HG03060 (cell line): Measurements from ENCODE around the gene ZNF441.
A peak's percentile ranks its signal among the peaks of the same experiment; 100 is the strongest.
"Not testable (repeated sequence)": the region's sequence is repeated elsewhere in the genome, so short reads cannot be mapped to it uniquely, and the experiment has no call there.

Experiments used
- ATAC-seq: cut with Tn5 transposase; IDR thresholded peaks from one replicate; pipeline ENCODE4 v1.9.1; 2021; ENCODE audit warnings: low read depth, moderate number of reproducible peaks; ENCODE audit not compliant: unreplicated experiment

ZNF441 gene

GRCh38 chr19:11766597-11767591, at the start of gene ZNF441:
Gene ZNF441 (plus strand): TSS chr19:11767000. CDS start chr19:11767194, 194 bp downstream.
- ATAC-seq, result peak; percentile 73

DNA sequence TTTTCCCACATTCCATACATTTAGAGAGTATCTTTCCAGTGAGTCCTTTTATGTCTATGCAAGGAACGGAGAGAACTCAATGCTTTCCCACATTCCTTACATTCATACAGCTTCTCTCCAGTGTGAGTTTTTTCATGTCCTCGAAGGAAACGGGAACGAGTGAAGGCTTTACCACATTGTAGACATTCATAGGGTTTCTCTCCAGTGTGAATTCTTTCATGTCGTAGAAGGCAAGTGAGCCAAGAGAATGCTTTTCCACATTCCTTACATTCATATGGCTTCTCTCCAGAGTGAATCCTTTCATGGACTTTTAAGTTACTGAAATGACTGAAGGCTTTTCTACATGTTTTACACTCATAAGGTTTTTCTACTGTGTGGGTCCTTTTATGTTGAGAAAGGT, 45.1 kb upstream of the ZNF441 start:
- ATAC-seq, result no peak

- no peak for ATAC-seq
These were observed 44.4 kb upstream of the ZNF441 start for GRCh38 chr19:11722414-11722813.

DNA sequence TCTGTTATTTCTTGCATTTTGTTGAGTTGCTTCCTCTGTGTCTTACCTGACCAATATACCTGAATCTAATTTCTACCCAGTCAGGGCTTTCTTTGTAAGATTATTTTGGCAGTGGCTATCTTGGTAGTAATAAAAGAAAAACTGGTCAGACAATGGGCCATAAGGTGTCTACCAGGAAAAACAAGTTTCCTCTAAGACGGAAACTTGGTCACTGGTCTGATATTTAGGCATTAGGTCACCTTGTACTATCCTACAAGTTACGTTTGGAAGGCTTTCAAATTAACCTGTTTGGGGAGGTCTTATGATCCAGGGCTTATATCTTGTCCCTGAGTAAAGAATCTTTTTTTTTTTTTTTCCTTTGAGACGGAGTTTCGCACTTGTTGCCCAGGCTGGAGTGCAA, 37.2 kb upstream of the ZNF441 start:
- ATAC-seq, result no peak

DNA sequence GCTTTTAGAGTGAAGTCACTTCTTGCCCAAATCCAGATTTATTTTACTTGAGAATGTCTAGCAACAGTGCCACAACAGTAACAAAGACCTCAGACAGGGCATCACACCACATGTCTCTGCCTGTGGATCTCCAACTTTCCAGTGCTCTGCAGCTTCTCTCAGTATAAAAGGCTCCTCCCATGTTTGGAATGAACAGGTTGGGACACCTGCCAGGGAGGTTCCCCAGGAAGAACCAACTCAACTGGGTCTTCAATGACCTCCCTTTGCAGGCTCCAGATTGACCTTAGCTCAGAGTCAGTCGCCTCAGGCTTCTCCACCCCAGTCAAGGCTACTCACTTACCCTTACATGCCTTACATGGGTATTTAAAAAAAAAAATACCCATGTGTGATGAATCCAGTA, 31.4 kb upstream of the ZNF441 start:
- no peak for ATAC-seq

GRCh38 chr19:11736696-11737095, 30.1 kb upstream of the ZNF441 start:
- ATAC-seq, result no peak

DNA sequence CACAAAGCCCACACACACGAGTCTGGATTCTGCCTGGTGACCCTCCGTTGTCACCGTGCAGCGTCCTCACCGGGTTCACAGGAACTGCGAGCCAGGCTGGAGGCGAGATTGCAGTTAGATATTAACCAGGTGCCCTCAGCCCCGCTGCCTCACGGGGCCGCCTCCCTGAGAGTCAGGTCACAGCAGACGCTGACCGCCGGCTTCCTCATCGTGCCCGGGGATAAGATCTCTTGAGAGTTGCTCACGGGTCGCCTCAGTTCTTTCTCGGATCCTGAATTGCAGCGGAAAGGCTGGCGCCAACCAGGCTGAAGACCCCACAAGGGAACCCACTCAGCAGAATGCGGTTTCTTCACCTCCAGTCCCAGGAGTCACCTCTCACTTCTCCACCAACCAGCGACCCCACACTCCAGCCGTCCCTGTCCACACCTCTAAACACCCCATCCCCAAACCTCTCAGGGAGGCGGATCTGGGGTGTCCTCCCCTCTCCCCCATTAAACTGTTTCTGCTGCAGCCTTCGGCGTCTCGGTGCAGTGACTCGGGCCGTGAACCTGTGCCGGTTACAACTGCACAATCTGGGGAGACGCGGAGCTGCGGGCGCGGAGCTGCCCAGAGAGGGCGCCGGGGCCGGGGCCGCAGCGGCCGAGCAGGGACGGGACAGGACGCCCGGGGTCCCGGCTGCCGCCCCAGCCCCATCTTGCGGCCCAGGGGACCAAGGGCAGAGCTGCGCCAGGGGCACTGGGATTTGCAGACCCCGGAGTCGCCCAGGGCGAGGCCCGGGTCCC, 28.6 kb upstream of the ZNF441 start:
- peak; percentile 21 for ATAC-seq

DNA sequence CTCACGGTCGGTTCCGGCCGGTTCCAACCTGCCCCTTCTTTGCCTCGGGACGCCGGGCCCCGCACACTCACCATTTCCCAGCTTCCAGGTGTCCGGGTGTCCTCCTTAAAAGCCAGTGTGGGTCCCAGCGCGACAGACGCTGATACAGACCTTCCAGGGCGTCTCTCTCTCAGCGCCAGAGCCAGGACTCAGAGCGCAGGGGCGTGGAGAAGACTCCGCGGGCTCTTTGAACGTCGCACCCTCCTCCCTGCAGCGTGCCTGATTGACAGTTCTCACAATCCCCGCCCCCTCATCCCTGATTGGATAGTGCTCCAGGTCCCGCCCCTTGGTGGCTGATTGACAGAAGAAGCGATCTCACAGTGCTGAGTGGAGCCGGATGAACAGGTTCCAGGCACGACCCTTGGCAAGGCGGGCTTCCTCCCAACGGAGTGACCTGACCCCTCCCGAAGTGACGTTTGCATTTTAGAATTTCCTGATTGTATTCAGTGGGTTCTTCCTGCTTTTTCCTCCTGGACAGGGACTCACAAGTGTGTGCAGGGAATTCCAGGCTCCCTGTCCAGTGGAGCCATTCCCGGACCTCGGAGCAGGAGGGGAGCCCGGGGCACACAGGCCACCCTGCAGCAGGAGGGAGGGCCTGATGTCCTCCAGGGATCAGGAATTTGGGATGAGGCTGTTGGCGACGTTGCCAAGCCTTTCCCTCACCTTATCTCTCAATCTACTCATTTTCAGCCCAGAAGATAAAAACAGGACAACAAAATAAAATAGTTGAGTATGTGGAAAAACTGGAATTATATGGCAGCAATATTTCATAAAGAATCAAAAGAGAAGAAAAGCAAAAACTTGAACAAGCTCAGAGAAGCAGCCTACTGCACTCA, 27.8 kb upstream of the ZNF441 start, which contains the start of gene ZNF823:
Gene ZNF823, minus strand, starts transcription at position 201 of the 875 bp plus-strand sequence. Its CDS starts 127 bp downstream, at position 74.
- peak; percentile 59 for ATAC-seq

DNA sequence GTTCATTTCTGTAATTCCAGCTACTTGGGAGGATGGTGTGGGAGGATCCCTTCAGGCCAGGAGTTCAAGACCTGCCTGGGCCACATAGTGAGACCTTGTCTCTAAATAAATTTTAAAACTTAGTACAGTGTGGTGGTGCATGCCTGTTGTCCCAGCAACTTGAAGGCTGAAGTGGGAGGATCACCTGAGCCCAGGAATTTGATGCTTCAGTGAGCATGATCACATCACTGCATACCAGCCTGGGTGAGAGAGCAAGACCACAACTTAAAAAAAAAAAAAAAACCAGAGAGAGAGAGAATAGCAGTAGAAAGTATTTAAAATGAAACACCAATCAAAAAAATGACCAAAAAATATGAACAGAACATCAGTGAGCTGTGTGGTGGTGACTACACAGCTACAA, 20.9 kb upstream of the ZNF441 start:
- ATAC-seq, result no peak

DNA sequence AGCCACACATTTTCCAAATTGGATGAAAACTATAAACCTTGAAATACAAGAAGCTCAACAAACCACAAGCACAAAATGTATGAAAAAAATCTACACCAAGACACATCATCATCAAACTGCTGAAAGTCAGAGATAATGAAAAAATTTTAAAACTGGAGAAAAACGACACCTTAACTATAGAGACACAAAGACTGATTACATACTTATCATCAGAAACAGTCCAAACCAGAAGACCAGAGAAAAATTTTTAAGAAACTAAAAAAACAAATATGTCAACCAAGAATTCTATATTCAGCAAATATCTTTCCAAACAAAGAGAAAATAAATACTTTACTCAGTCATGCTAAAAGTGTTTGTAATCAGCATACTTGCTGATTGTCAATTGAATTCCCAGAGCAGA, 19.5 kb upstream of the ZNF441 start:
- no peak for ATAC-seq

GRCh38 chr19:11749751-11750150, 17.0 kb upstream of the ZNF441 start:
- no peak for ATAC-seq

- ATAC-seq, result no peak
These were observed 14.5 kb upstream of the ZNF441 start for GRCh38 chr19:11752244-11752736.

- ATAC-seq, result no peak
These were observed 12.1 kb upstream of the ZNF441 start for GRCh38 chr19:11754663-11755062.

DNA sequence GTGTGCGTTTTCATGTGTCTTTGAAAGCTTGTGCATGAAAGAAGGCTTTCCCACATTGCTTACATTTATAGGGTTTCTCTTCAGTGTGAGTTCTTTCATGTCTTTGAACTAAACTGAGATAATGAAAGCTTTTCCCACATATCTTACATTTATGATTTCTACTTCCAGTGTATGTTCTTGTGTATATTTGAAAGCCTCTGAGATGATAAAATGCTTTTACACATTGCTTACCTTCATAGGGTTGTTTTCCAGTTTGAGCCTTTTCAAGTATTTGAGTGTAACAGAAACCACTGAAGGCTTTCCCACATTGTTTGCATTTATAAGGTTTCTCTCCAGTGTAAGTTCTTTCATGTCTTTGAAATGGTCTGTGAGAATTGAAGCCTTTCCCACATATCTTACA, 9.8 kb upstream of the ZNF441 start:
- no peak for ATAC-seq

GRCh38 chr19:11759805-11760204, 7.0 kb upstream of the ZNF441 start:
- no peak for ATAC-seq

DNA sequence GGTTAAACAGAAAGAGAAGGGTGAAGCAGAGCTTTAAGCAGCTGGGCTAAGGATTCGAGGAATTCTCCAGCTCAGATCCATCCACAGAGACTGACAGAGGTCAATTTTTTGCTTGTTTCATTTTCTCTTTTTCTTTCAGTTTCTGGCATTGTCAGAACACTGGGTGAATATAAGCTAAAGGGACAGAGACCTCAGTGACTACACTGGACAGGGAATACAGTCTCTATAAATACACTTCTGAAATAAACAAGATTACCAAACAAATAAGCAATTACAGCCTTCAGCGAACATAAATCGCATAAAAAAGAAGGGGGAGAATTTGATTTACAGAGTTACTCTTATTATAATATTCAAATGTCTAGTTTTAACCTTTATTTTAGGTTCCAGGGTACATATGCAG, 3.7 kb upstream of the ZNF441 start:
- no peak for ATAC-seq

GRCh38 chr19:11763611-11764010, 3.2 kb upstream of the ZNF441 start:
- ATAC-seq, result no peak

GRCh38 chr19:11767633-11768133, 883 bp downstream of the ZNF441 start:
- no peak for ATAC-seq

GRCh38 chr19:11769995-11770394, 3.2 kb downstream of the ZNF441 start:
- ATAC-seq, result no peak

DNA sequence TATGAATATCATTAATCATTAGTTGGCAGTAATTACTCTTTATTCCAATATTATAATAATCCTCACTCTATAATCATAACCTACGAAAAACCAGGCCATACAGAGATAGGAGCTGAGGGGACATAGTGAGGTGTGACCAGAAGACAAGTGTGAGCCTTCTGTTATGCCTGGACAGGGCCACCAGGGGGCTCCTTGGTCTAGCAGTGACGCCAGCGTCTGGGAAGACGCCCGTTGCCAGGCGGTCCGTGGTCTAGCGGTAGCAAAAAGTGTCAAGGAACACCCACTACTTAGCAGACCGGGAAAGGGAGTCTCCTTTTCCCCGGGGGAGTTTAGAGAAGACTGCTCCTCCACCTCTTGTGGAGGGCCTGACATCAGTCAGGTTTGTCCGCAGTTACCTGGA, 4.7 kb downstream of the ZNF441 start:
- not testable (repeated sequence) for ATAC-seq
